ENCODE data around the gene DEDD.

DEDD gene

DNA sequence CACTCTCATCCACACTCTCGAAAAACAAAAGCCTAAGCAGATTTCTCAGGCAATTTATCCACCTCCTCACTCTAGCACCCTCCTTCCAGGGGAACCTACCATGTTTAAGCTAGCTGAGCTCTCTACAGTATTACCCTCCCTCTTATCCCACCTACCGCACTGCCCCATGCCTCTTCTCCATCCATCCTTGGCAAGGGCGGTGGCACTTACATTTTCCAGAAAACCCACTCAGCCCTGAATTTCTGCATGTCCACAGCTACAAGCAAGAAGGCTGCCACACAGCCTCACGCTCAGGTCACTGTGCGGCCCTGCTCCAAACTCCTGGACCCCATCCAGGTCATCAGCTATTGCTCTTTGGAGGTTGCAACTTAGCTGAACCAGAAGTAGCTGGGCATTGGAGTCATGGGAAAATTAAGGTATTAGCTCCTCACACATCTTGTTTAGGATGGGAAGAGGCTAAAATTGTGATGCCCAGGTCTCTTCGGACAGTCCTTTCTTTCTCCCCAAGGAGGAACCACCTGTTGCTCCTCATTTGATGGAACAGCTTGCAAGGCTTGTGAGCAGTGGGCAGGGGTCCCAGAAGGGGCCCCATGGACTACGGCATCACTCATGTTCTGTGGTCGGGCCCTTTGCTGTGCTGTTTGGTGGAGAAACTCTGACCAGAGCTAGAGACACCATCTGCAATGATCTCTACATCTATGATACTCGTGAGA is 33.2 kb downstream of the DEDD start:
- TF ChIP-seq, protein P1, sequence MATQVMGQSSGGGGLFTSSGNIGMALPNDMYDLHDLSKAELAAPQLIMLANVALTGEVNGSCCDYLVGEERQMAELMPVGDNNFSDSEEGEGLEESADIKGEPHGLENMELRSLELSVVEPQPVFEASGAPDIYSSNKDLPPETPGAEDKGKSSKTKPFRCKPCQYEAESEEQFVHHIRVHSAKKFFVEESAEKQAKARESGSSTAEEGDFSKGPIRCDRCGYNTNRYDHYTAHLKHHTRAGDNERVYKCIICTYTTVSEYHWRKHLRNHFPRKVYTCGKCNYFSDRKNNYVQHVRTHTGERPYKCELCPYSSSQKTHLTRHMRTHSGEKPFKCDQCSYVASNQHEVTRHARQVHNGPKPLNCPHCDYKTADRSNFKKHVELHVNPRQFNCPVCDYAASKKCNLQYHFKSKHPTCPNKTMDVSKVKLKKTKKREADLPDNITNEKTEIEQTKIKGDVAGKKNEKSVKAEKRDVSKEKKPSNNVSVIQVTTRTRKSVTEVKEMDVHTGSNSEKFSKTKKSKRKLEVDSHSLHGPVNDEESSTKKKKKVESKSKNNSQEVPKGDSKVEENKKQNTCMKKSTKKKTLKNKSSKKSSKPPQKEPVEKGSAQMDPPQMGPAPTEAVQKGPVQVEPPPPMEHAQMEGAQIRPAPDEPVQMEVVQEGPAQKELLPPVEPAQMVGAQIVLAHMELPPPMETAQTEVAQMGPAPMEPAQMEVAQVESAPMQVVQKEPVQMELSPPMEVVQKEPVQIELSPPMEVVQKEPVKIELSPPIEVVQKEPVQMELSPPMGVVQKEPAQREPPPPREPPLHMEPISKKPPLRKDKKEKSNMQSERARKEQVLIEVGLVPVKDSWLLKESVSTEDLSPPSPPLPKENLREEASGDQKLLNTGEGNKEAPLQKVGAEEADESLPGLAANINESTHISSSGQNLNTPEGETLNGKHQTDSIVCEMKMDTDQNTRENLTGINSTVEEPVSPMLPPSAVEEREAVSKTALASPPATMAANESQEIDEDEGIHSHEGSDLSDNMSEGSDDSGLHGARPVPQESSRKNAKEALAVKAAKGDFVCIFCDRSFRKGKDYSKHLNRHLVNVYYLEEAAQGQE (IDR thresholded peaks at IDR 0.05; ENCODE audit: insufficient read depth in 1 of 2, low read depth in 2 of 2, low read length in 2 of 2) = no peak
- TF ChIP-seq SIN3A (IDR thresholded peaks at IDR 0.05; ENCODE audit: borderline replicate concordance, insufficient read depth, low read length) (no peak), POLR2AphosphoS5 (IDR thresholded peaks at IDR 0.05; ENCODE audit: low read depth, low read length) (peak; percentile 13; the same call in 1 of the 2 replicates)

DNA sequence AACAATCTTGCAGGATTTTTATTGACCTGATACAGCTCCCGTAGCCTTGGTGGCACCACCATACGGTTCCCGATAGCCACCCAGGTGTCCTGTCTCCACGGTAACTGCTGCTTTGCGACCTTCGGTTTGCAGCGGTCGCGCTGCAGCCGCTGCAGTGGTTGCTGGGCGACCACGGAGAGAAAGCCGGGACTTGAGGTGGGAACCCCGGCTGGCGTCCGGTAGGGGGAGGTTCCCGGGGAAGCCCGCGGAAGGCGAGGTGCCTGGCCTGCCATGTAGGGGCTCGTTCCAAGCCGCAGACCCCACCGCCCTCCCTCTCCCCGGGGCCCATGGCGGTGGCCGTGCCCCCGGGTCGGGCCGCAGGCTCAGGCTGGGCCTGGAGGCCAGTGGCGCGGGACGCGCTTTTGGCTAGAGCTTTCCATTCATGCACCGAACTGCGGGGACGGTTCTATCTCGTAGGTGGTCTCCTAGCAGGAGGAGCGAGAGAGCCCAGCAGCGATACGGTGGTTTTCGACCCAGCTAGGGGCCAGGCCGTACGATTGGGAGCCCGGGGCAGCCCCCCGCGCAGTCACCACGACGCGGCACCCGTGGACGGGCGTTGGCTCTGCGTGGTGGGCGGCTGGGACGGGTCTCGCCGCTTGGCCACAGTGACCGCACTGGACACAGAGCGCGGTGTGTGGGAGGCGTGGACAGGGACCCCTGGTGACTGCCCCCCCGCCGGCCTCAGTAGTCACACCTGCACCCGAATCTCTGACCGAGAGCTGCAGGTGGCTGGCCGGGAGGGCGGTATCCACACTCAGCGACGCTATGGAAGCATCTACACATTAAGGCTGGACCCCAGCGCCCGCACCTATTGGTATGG is 34.0 kb downstream of the DEDD start, which contains the start of gene KLHDC9:
KLHDC9 (plus strand) TSS at position 152 of the 859 bp plus-strand sequence; CDS start at position 327, 175 bp downstream.
- TF ChIP-seq TAF1 (IDR thresholded peaks at IDR 0.05; ENCODE audit: borderline replicate concordance, insufficient read depth, low read length) (no peak), FOXP2 (optimal IDR thresholded peaks at IDR 0.05; ENCODE audit: borderline replicate concordance, extremely low read depth, extremely low read length, insufficient read depth) (no peak), POLR2AphosphoS5 (IDR thresholded peaks at IDR 0.05; ENCODE audit: low read depth, low read length) (no peak), SIN3A (IDR thresholded peaks at IDR 0.05; ENCODE audit: borderline replicate concordance, insufficient read depth, low read length) (no peak)
- TF ChIP-seq, protein P1 (IDR thresholded peaks at IDR 0.05; ENCODE audit: insufficient read depth in 1 of 2, low read depth in 2 of 2, low read length in 2 of 2) = no peak

DNA sequence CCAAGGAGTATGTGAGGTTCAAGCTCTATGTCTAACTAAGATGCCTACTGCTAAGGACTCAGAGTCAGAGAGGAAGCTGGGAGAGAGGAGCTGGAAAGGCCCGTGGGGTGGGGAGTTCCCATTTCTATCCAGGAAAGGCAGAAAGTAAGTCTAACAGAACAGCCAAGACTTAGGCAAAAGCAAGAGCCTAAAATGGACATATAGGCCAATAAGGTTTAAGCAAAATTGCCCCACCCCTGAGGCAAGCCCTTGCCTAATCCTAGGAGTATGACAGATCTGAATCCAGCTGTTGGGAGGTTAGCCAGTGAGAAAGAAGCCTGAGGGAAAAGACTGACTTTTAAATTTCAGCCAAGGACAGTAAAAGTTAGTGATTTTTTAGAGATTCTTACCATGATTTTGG is 35.9 kb downstream of the DEDD start:
- TF ChIP-seq TAF1 (IDR thresholded peaks at IDR 0.05; ENCODE audit: borderline replicate concordance, insufficient read depth, low read length) (no peak), SIN3A (IDR thresholded peaks at IDR 0.05; ENCODE audit: borderline replicate concordance, insufficient read depth, low read length) (no peak), POLR2AphosphoS5 (IDR thresholded peaks at IDR 0.05; ENCODE audit: low read depth, low read length) (no peak), FOXP2 (optimal IDR thresholded peaks at IDR 0.05; ENCODE audit: borderline replicate concordance, extremely low read depth, extremely low read length, insufficient read depth) (no peak)
- TF ChIP-seq, protein P1 (IDR thresholded peaks at IDR 0.05; ENCODE audit: insufficient read depth in 1 of 2, low read depth in 2 of 2, low read length in 2 of 2) = no peak

DNA sequence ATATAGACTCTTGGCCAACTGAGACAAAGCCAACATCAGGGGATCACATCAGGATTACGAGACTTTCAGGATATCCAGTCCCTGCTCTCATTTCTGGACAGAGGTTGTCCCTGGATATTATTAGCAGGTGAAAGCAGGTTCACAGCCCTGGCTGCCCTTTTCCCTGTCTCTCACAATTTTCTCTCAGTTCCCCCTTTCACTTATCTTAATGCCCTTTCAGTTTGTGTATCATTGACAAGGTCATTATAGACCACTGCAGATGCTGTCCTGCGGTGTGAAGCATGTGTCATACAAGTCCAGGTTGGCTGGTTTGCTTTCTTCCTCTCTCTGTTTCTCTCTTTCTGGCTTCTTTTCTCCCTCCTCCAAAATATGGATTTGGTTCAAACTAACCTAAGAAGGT is 36.5 kb downstream of the DEDD start:
- no peak for TF ChIP-seq FOXP2 (optimal IDR thresholded peaks at IDR 0.05; ENCODE audit: borderline replicate concordance, extremely low read depth, extremely low read length, insufficient read depth)
- TF ChIP-seq TAF1 (IDR thresholded peaks at IDR 0.05; ENCODE audit: borderline replicate concordance, insufficient read depth, low read length) = no peak
- TF ChIP-seq, protein P1 (IDR thresholded peaks at IDR 0.05; ENCODE audit: insufficient read depth in 1 of 2, low read depth in 2 of 2, low read length in 2 of 2) = no peak
- no peak for TF ChIP-seq POLR2AphosphoS5 (IDR thresholded peaks at IDR 0.05; ENCODE audit: low read depth, low read length)
- TF ChIP-seq SIN3A (IDR thresholded peaks at IDR 0.05; ENCODE audit: borderline replicate concordance, insufficient read depth, low read length) = no peak

All from PFSK-1 (cell line).